BE2C (cell line): Measurements from ENCODE around the gene ZNF423.

Experiments
- DNase-seq: peaks from one replicate; pipeline ENCODE4 v3.0.0-alpha.2; 2020
- H3K27me3 ChIP-seq: fragments of 250-450 bp; sonication (Bioruptor Pico); 2 replicates; pipeline ENCODE4 v1.5.1; 2020; ENCODE audit warnings: mild to moderate bottlenecking
- H3K36me3 ChIP-seq: fragments of 250-450 bp; sonication (Bioruptor Pico); 2 replicates; pipeline ENCODE4 v1.5.1; 2020; ENCODE audit warnings: mild to moderate bottlenecking
- H3K4me1 ChIP-seq: fragments of 250-450 bp; sonication (Bioruptor Pico); 2 replicates; pipeline ENCODE4 v1.5.1; 2020
- H3K4me3 ChIP-seq: 2 replicates; pipeline ENCODE4 v1.5.1; 2011; ENCODE audit warnings: low read depth, low read length
- H3K9me3 ChIP-seq: fragments of 250-450 bp; sonication (Bioruptor Pico); 2 replicates; pipeline ENCODE4 v1.5.1; 2020
- TF ChIP-seq, protein P1 (sequence below): IDR thresholded peaks from 2 replicates; pipeline ENCODE4 v1.5.1; 2012; ENCODE audit warnings: mild to moderate bottlenecking, low read depth, low read length

ZNF423 gene

GRCh38 chr16:49727611-49728010, 128.3 kb downstream of the ZNF423 start:
- TF ChIP-seq, protein P1, sequence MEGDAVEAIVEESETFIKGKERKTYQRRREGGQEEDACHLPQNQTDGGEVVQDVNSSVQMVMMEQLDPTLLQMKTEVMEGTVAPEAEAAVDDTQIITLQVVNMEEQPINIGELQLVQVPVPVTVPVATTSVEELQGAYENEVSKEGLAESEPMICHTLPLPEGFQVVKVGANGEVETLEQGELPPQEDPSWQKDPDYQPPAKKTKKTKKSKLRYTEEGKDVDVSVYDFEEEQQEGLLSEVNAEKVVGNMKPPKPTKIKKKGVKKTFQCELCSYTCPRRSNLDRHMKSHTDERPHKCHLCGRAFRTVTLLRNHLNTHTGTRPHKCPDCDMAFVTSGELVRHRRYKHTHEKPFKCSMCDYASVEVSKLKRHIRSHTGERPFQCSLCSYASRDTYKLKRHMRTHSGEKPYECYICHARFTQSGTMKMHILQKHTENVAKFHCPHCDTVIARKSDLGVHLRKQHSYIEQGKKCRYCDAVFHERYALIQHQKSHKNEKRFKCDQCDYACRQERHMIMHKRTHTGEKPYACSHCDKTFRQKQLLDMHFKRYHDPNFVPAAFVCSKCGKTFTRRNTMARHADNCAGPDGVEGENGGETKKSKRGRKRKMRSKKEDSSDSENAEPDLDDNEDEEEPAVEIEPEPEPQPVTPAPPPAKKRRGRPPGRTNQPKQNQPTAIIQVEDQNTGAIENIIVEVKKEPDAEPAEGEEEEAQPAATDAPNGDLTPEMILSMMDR: no peak
- no peak overlapping the region for H3K4me3 ChIP-seq
- H3K36me3 ChIP-seq: peaks cover 4% of the 10 kb centered on the region; the same call in 1 of the 2 replicates
- DNase-seq: no peak
- H3K9me3 ChIP-seq: no peaks in the 10 kb centered on the region
- H3K4me1 ChIP-seq: no peaks in the 10 kb centered on the region; the same call in 1 of the 2 replicates
- H3K27me3 ChIP-seq: no peaks in the 10 kb centered on the region

- TF ChIP-seq, protein P1: no peak
- no peaks in the 10 kb centered on the region for H3K4me1 ChIP-seq
- no peak overlapping the region for H3K4me3 ChIP-seq
- H3K9me3 ChIP-seq: no peaks in the 10 kb centered on the region
- no peak for DNase-seq
- no peaks in the 10 kb centered on the region for H3K27me3 ChIP-seq
- H3K36me3 ChIP-seq: peaks cover 4% of the 10 kb centered on the region; the same call in 1 of the 2 replicates
Measured at GRCh38 chr16:49726155-49726554, 129.8 kb downstream of the ZNF423 start.

- TF ChIP-seq, protein P1: no peak
- no peaks in the 10 kb centered on the region for H3K9me3 ChIP-seq
- H3K36me3 ChIP-seq: peaks cover 4% of the 10 kb centered on the region; the same call in 1 of the 2 replicates
- no peak for DNase-seq
- no peaks in the 10 kb centered on the region for H3K27me3 ChIP-seq
- H3K4me1 ChIP-seq: no peaks in the 10 kb centered on the region
- H3K4me3 ChIP-seq: no peak overlapping the region
Measured at GRCh38 chr16:49725651-49726050, 130.3 kb downstream of the ZNF423 start.

DNA sequence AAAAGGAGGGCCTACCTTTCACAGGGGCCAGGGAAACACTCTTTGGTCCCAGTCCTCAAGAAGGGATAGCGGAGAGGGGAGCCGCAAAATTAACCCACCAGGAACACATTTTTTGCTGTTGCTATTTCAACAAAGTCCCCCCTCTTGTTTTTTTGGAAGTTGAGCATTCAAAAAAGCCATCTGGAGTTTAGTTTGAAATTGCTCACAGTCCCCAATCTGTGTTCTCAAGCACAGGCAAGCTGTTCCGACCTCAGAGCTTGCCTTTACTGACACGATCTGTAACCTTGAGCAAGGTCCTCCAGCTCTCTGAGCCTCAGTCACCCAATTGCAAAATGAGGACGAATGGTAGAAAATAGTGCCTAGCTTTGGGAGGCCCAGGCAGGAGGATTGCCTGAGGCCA, 131.1 kb downstream of the ZNF423 start:
- Histone ChIP-seq H3K4me1 (no peaks in the 10 kb centered on the region), H3K36me3 (peaks cover 1% of the 10 kb centered on the region; the same call in 1 of the 2 replicates), H3K27me3 (no peaks in the 10 kb centered on the region), H3K9me3 (no peaks in the 10 kb centered on the region), H3K4me3 (no peak overlapping the region)
- DNase-seq: no peak
- TF ChIP-seq, protein P1: no peak

DNA sequence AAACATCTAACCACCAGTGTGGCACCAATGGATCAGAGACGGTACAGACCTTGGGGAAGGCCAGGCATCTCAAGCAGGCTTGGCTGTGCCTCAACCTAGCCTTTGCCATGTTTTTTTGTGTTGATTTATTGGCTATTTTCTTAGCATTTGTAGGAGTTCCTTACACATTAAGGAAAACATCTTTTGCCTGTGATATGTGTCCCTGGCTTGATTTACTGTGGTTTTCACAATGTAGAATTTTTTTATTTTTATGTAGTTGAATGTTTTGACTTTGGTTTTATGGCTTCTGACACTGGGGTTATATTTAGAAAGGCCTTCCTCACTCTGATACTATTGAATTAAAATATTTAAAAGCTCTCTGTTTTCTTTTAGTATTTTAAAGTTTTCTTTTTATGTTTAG, 132.6 kb downstream of the ZNF423 start:
- TF ChIP-seq, protein P1: no peak
- H3K4me3 ChIP-seq: no peak overlapping the region
- no peak for DNase-seq
- no peaks in the 10 kb centered on the region for H3K27me3 ChIP-seq
- H3K36me3 ChIP-seq: no peaks in the 10 kb centered on the region
- H3K4me1 ChIP-seq: no peaks in the 10 kb centered on the region
- H3K9me3 ChIP-seq: no peaks in the 10 kb centered on the region

DNA sequence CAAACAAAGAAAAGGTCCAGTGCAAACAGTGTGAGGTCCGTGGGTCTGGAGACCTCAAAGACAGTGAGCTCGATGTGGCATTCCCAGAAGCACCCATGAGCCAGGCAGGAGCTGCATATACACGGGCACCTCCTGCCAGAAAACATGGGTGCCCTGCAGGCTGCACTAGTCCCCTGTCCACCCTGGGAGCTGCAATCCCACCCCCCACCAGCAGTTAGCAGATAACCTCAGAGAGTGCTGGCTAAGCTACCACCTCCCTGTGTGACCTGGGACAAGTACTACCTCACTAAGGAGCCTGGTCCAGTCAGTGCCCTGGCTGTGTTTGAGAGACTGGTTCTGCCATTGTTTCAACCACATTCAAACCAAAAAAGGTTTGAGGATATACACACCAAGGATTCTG, 135.7 kb downstream of the ZNF423 start:
- H3K36me3 ChIP-seq: no peaks in the 10 kb centered on the region
- no peaks in the 10 kb centered on the region for H3K27me3 ChIP-seq
- no peaks in the 10 kb centered on the region for H3K4me1 ChIP-seq
- no peaks in the 10 kb centered on the region for H3K9me3 ChIP-seq
- TF ChIP-seq, protein P1: no peak
- H3K4me3 ChIP-seq: no peak overlapping the region
- no peak for DNase-seq
